Muscle layer of colon (tissue), 2 donors: ENCODE data around the gene PECR.

Experiments used
- H3K27ac ChIP-seq: one replicate; pipeline ENCODE4 v1.7.0; 2013; ENCODE audit warnings: low read depth, mild to moderate bottlenecking, low read length, moderate library complexity
- H3K27me3 ChIP-seq, 2 donors: one replicate each; pipeline ENCODE4 v1.7.0; 2013; ENCODE audit warnings: low read length in 2 of 2, mild to moderate bottlenecking in 2 of 2; ENCODE audit not compliant: insufficient read depth in 2 of 2, control insufficient read depth in 1 of 2
- H3K36me3 ChIP-seq: one replicate; pipeline ENCODE4 v1.7.0; 2013; ENCODE audit warnings: mild to moderate bottlenecking, low read length; ENCODE audit not compliant: insufficient read depth
- H3K4me1 ChIP-seq: one replicate; pipeline ENCODE4 v1.7.0; 2013; ENCODE audit warnings: mild to moderate bottlenecking, low read length; ENCODE audit not compliant: insufficient read depth
- H3K4me3 ChIP-seq, 2 donors: one replicate each; pipeline ENCODE4 v1.7.0; 2013; ENCODE audit warnings: low read length in 2 of 2, low read depth in 1 of 2, mild to moderate bottlenecking in 1 of 2, moderate library complexity in 1 of 2
- H3K9ac ChIP-seq: one replicate; pipeline ENCODE4 v1.7.0; 2013; ENCODE audit warnings: low read length
- H3K9me3 ChIP-seq: one replicate; pipeline ENCODE4 v1.7.0; 2013; ENCODE audit warnings: mild to moderate bottlenecking, low read length
- donor health status: abdominal sarcoma.
- donor health status: Adenocarcinoma of cecum.

Gene PECR

DNA sequence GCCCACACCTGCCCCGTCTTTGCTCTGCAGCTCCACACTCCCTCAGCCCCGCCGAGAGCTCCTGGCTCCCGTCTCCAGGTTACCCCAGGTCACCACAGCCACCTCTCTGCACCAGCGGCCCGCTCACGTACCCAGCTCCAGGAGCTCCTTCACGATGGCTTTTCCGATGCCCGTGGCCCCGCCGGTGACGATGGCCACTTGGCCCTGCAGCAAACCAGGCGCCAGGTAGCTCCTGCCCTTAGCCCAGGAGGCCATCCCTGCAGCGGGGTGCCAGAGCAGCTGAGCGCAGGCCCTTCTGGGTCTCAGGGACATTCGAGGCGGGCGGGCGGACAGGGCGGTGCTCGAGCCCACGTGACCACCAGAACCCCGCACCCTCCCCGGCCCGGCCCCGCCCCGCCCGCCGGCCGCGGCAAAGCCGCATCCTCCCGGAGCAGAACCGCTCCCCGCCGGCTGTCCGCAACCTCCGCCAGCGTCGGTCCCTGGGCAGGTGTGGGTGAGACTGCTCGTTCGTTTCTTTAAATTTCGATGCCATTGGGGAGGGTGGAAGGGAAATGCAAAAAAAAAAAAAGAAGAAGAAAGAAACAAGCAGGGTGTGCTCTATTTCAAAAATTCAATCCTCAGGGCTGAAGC lies at the start of gene PECR, which contains the start of gene TMEM169:
Gene PECR, minus strand, starts transcription at position 323 of the 630 bp plus-strand sequence. Its CDS starts 68 bp downstream, at position 255.
Gene TMEM169, plus strand, starts transcription at position 433 of the 630 bp plus-strand sequence. CDS start 14,045 bp downstream, outside the sequence.
- peak within 1 kb of the TSS; percentile 57 for H3K9ac ChIP-seq
- H3K27me3 ChIP-seq, result no peaks in the 10 kb centered on the region
- H3K4me1 ChIP-seq, result no peaks in the 10 kb centered on the region
- no peaks in the 10 kb centered on the region for H3K36me3 ChIP-seq
- H3K27ac ChIP-seq, result peak within 1 kb of the TSS; percentile 55
- H3K4me3 ChIP-seq, result peak within 1 kb of the TSS; percentile 62 to 84
- no peaks in the 10 kb centered on the region for H3K9me3 ChIP-seq

DNA sequence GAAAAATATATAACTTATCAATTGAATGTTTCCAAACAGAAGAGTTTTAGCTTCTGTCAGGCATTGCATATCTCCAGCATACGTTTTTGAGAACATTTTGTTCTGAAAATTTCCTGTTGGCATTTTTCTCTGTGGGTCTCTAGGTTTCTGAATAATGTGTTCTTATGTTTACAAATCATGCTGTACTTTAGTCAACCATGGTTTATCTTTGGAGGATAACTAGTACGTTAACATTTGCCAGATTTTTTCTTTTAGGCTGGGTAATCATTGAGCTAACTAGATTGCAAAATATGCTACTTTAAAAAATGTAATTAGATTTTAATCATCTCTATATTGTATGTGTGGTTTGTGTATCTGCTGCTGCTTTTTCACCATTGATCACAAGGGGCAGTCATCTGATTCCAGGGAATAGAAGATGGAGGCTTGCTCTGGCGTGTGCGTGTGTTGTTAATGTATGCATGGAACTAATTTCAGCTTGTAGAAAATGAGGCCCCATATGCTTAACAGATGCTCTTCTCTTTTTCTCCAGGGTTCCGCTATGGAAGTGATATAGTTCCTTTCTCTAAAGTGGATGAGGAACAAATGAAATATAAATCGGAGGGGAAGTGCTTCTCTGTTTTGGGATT lies 48.9 kb upstream of the PECR start:
- H3K4me3 ChIP-seq, result no peak overlapping the region

DNA sequence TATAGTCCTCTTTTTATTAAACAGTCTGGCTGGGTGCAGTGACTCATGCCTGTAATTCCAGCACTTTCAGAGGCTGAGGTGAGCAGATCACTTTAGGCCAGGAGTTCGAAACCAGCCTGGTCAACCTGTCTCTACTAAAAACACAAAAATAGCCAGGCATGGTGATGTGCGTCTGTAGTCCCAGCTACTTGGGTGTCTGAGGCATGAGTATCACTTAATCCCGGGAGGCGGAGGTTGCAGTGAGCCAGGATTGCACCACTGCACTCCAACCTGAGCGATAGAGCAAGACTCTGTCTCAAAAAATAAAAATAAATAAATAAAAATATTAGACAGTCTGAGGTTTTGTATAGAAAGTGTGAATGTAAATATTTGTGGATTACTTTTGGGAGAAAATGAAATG lies 45.3 kb upstream of the PECR start:
- peaks cover 80% of the 10 kb centered on the region for H3K36me3 ChIP-seq
- no peak overlapping the region for H3K9ac ChIP-seq
- H3K9me3 ChIP-seq, result no peaks in the 10 kb centered on the region
- no peaks in the 10 kb centered on the region for H3K27me3 ChIP-seq
- H3K4me1 ChIP-seq, result no peaks in the 10 kb centered on the region
- no peak overlapping the region for H3K27ac ChIP-seq
- no peak overlapping the region for H3K4me3 ChIP-seq

More for the DNA sequence above, 48.9 kb upstream of the PECR start:
- Histone ChIP-seq H3K36me3 (peaks cover 79% of the 10 kb centered on the region), H3K27ac (no peak overlapping the region), H3K4me1 (no peaks in the 10 kb centered on the region), H3K9me3 (no peaks in the 10 kb centered on the region), H3K9ac (no peak overlapping the region), H3K27me3 (no peaks in the 10 kb centered on the region)

DNA sequence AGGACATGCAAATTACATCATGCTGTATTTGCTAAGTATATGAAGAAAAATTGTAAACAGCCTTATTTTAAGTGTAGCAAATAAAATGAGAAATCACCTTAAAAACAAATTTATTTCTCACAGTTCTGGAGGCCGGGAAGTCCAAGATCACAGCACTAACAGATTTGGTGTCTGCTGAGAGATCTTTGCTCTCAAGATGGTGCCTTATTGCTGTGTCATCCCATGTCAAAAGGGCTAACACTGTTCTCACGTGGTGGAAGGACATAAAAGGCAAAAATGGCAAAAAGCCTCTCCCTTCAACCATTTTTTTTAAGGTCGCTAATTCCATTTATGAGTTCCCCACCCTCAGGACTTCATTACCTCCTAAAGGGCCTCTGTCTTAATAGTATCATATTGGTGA lies 39.6 kb upstream of the PECR start:
- Histone ChIP-seq H3K4me3 (no peak overlapping the region), H3K27ac (no peak overlapping the region), H3K4me1 (no peaks in the 10 kb centered on the region), H3K9ac (no peak overlapping the region), H3K9me3 (no peaks in the 10 kb centered on the region), H3K36me3 (peaks cover 83% of the 10 kb centered on the region), H3K27me3 (no peaks in the 10 kb centered on the region)

DNA sequence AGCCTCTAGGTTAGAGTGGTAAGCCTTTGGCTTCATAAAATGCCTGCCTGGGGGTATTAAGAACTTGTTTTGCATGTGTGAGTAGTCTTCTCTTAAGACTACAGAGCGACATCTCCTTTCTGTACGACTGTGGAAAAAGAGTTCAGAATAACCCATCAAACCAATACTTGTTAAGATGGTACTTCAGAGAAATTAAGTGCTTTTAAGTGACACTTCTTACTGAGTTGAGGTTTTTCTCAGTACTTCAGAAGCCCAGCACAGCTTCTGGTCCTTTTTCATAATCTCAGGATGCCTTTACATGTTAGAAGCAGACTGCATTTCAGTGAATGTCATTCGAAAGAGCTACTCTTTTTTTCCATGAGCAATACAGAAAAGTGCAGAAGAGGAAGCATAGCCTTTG lies 38.4 kb upstream of the PECR start:
- H3K9me3 ChIP-seq, result no peaks in the 10 kb centered on the region
- no peak overlapping the region for H3K9ac ChIP-seq
- H3K27ac ChIP-seq, result no peak overlapping the region
- no peaks in the 10 kb centered on the region for H3K27me3 ChIP-seq
- H3K4me3 ChIP-seq, result no peak overlapping the region
- peaks cover 72% of the 10 kb centered on the region for H3K36me3 ChIP-seq
- no peaks in the 10 kb centered on the region for H3K4me1 ChIP-seq

DNA sequence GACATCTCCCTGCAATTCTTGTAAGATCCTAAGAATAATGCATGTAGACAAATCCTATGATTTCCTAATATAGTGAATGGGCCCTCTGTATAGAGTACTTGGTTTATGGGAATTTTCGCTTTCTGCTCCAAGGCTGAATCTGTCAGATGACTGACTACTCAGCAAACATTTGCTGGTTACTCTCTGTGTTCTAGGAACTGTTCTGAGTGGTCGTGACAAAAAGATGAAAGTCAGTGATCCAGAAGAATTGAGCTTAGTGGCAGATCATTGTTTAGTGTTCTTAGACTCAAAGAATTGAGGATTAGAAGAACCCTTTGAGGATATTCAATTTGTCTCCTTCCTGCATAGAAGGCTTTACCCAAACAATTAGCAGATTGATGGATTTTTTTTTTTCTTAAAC lies 37.5 kb upstream of the PECR start:
- Histone ChIP-seq H3K36me3 (peaks cover 67% of the 10 kb centered on the region), H3K27me3 (no peaks in the 10 kb centered on the region), H3K27ac (no peak overlapping the region), H3K4me3 (no peak overlapping the region), H3K9ac (no peak overlapping the region), H3K4me1 (peaks cover 4% of the 10 kb centered on the region), H3K9me3 (no peaks in the 10 kb centered on the region)

DNA sequence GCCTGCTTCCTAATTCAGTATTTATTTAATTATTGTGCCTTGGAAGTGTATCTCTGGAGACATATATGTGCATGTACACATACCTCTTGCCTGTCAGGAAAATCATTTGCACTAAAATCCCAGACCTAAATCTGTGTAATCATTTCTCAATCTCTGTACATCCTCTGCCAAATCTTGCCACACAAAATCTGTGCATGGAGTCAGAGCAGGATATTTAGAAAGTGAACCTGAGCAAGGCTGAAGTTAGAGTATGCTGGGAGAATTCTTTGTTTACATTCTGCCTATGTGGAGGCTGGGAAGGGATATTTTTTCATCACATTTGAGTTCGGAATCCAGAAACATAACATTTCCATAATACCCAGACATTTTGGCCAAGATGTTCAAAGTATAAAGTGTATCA lies 36.9 kb upstream of the PECR start:
- H3K9ac ChIP-seq, result no peak overlapping the region
- H3K27me3 ChIP-seq, result no peaks in the 10 kb centered on the region
- H3K27ac ChIP-seq, result no peak overlapping the region
- H3K4me3 ChIP-seq, result no peak overlapping the region
- H3K36me3 ChIP-seq, result peaks cover 68% of the 10 kb centered on the region
- peaks cover 8% of the 10 kb centered on the region for H3K4me1 ChIP-seq
- no peaks in the 10 kb centered on the region for H3K9me3 ChIP-seq

DNA sequence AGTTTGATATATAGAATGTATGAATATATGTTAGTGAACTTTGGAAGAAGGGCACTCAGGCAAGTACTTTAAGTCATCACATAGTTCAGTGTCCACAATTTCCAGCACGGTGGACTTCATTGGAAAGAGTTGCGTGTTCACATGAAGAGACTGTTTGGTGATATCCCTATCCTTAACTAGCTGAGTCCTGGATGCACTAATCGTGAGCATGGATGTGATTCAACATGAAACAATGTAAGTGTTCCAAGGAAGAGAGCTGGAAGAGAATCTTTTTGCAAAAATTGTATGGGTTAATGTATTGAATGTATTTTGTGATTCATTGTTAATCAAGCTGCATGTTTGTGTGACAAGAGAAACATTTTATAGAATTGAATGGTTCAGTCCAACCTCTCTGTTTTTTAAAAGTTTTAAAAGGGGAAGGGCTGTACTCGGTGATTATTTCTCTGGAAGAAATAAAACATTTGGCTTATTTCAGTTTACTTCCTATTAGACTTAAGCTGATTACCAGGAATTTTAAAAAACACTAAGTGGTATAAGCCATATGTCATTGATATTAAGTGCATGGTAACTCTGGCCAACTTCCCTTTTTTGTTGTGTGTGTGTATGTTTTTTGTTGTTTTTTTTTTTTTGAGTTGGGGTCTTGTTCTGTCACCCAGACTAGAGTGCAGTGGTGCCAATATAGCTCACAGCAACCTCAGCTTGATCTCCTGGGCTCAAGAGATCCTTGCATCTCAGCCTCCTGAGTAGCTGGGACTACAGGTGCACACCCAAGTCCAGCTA lies 36.1 kb upstream of the PECR start:
- Histone ChIP-seq H3K4me3 (no peak overlapping the region), H3K27me3 (no peaks in the 10 kb centered on the region), H3K4me1 (peaks cover 8% of the 10 kb centered on the region), H3K27ac (no peak overlapping the region), H3K9me3 (no peaks in the 10 kb centered on the region), H3K36me3 (peaks cover 68% of the 10 kb centered on the region), H3K9ac (no peak overlapping the region)

DNA sequence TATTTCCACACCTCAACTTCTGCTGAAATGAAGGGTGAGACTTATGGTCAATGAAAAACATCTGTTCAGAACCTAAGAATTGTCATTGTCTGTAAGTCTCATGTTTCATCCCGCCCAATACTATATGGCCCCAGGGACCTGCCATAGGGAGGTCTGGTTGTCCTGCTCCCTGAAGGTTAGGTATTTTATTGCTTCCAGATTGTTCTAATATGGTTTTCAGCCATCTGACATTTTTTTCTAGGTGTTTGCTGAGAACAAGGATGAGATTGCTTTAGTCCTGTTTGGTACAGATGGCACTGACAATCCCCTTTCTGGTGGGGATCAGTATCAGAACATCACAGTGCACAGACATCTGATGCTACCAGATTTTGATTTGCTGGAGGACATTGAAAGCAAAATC lies 34.8 kb upstream of the PECR start:
- H3K27me3 ChIP-seq, result no peaks in the 10 kb centered on the region
- H3K4me3 ChIP-seq, result no peak overlapping the region
- H3K9ac ChIP-seq, result no peak overlapping the region
- H3K36me3 ChIP-seq, result peaks cover 68% of the 10 kb centered on the region
- no peak overlapping the region for H3K27ac ChIP-seq
- H3K9me3 ChIP-seq, result no peaks in the 10 kb centered on the region
- peaks cover 17% of the 10 kb centered on the region for H3K4me1 ChIP-seq

DNA sequence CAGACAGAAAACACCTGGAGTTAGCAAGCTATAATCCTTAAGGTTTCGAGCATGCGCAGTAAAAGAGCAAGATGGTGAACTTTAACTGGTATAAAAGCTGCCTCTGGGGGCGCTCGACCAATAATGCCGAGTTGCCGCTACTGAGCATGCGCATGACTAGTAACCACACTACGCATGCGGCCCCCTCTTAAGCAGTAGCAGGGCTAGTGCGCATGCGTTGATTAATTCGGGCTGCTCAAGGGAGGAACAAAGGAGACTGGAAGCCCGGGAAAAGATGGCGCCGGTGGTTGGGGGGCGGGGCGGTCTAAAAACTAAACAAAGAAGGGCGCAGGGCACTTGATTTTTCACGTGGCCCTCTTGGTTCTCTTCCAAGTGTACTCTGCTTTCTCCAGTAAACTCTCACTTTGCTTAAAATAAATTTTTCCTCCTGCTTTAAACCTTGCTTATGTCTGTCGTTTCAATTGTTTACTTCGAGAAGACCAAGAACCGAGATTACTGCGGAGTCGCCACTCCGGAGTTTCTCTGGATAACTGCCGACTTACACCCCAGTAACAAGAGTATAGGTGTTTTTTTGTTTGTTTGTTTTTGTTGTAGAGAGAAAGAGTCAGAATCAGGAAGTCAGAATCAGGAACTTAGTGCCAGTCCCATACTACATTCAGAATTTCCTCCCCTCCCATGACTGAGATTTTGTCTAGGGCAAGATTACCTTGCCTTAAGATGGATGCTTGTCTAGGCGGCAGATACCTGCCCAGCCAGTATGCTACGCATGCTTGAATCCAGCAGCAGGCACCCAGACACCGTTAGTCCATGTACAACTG lies 33.3 kb upstream of the PECR start:
- peak overlapping the region; percentile 64 for H3K27ac ChIP-seq
- no peaks in the 10 kb centered on the region for H3K27me3 ChIP-seq
- no peaks in the 10 kb centered on the region for H3K9me3 ChIP-seq
- H3K36me3 ChIP-seq, result peaks cover 69% of the 10 kb centered on the region
- H3K4me3 ChIP-seq, result peak overlapping the region; percentile 77 to 84
- H3K4me1 ChIP-seq, result peaks cover 30% of the 10 kb centered on the region
- peak overlapping the region; percentile 65 for H3K9ac ChIP-seq

DNA sequence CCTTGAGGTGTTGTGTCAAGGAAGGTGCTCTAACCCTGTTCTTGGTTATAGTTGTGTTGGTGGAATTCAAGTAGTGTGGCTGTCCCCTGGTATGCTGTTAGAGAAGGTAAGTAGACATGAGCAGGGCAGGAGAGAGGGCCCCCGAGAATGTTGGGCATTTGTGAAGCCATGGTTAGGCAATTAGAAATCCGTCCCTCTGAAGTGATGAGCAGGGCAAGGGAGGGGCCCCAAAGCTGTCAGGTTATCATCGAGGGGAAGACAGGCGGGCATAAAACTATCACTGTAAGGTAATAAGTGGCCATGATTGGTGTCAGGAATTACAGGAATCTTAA lies 32.7 kb upstream of the PECR start:
- Histone ChIP-seq H3K4me1 (peaks cover 33% of the 10 kb centered on the region), H3K27ac (no peak overlapping the region), H3K9ac (no peak overlapping the region), H3K9me3 (no peaks in the 10 kb centered on the region), H3K36me3 (peaks cover 63% of the 10 kb centered on the region), H3K4me3 (no peak overlapping the region), H3K27me3 (no peaks in the 10 kb centered on the region)
